AG09309 (cell line): ENCODE results near the gene TMEM130.

ENCODE experiments used
- DNase-seq: peaks from one replicate; pipeline ENCODE4 v3.0.0-alpha.2; 2010; ENCODE audit warnings: low read depth
- H3K4me3 ChIP-seq: 2 replicates; pipeline ENCODE4 v1.5.1; 2011; ENCODE audit warnings: mild to moderate bottlenecking, low read depth, low read length, moderate library complexity; ENCODE audit not compliant: control insufficient read depth
- CTCF ChIP-seq: IDR thresholded peaks from 2 replicates; pipeline ENCODE4 v1.5.1; 2011; ENCODE audit warnings: mild to moderate bottlenecking, low read depth, low read length, inconsistent platforms; ENCODE audit not compliant: insufficient read depth, control insufficient read depth; ENCODE audit errors: missing control alignments

TMEM130 gene

GRCh38 chr7:98828368-98828767, 41.4 kb downstream of the TMEM130 start:
- no peak overlapping the region for H3K4me3 ChIP-seq
- no peak for TF ChIP-seq CTCF
- DNase-seq: no peak

- no peak for TF ChIP-seq CTCF
- no peak for DNase-seq
Measured at GRCh38 chr7:98827258-98827657, 42.6 kb downstream of the TMEM130 start.

GRCh38 chr7:98826811-98827231, 43.0 kb downstream of the TMEM130 start:
- no peak for TF ChIP-seq CTCF
- no peak overlapping the region for H3K4me3 ChIP-seq
- no peak for DNase-seq

More at GRCh38 chr7:98827258-98827657, 42.6 kb downstream of the TMEM130 start:
- no peak overlapping the region for H3K4me3 ChIP-seq

- TF ChIP-seq CTCF: no peak
Measured at GRCh38 chr7:98826387-98826786, 43.4 kb downstream of the TMEM130 start.

GRCh38 chr7:98823226-98823625, 46.6 kb downstream of the TMEM130 start:
- no peak overlapping the region for H3K4me3 ChIP-seq
- TF ChIP-seq CTCF: no peak
- no peak for DNase-seq

More at GRCh38 chr7:98826387-98826786, 43.4 kb downstream of the TMEM130 start:
- H3K4me3 ChIP-seq: no peak overlapping the region
- DNase-seq: no peak

GRCh38 chr7:98821348-98821747, 48.5 kb downstream of the TMEM130 start:
- DNase-seq: no peak
- TF ChIP-seq CTCF: no peak
- no peak overlapping the region for H3K4me3 ChIP-seq
